ENCODE results near the gene BCAT1.
"Not testable (repeated sequence)": the region's sequence is repeated elsewhere in the genome, so short reads cannot be mapped to it uniquely, and the experiment has no call there.

Gene BCAT1

DNA sequence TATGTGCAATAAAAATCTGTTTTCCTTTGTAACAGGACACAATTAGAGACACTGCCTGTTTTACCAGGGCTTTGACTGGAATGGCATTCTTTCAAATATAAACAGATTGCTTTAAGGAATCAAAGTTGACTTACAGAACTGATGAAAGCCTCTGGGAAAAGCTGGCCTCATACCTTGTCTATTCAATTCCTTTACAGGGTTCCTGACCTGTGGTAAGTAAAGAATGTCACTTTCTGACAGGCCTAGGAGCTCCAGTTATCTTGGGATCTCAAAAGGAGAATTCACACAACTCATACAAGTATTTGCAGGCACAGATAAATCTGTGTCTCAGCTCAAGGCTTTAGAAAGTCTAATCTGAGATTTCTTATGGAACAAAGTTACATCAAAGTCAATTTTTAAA is 88.4 kb downstream of the BCAT1 start:
- no peak for DNase-seq

DNA sequence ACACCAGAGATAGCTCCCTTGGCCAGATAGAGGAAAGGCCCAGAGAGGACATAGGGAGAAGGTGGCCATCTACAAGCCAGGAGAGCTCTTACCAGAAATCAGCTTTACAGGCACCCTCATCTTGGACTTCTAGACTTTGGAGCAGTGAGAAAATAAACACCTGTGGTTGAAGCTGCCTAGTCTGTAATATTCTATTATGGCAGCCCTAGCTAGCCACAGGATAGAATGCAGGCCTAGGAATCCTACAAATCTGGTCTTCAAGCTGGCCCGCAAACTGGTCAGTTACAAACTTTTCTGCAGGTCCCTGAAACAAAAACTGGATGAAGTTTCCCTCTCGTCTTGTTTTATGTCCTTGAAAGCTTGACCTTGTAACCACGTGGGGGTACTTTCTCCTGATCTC is 92.4 kb downstream of the BCAT1 start:
- DNase-seq, result no peak

DNA sequence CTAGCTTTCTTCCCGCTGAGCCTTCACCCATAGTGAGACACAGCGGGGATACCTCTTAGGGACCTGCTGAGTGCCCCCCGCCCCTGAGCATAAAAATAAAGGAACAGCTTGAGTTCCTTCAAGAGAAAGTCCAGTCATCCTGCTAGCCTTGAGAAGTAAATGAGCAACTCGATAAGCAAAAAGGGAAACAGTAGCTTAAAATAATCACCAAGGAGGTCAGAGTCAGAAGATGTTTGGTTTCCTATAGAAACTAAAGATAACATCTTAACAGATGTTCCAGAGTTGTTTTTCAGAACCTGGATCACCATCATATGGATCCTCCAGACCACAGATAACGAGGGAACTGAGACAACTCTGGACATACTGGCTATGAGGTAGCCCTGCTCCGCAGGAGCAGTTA is 94.0 kb downstream of the BCAT1 start:
- no peak for DNase-seq

DNA sequence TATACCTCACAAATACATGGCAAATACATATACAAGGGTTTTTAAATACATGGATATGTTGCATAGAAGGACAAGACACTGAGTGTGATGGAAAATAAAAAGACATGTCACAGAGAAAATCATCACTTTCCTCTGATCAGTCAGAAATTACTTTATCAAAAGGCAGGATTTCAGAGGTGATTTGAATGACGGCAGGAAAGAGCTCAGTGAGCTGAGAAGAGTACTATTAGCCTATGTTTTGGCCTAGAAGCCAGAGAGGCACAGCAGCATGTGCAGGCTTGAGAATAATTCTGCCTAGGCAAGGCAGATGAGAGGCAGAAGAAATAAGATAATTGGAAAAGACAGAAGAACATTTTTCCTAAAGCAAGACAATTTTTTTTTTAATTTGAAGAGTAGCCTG is 94.9 kb downstream of the BCAT1 start:
- no peak for DNase-seq

DNA sequence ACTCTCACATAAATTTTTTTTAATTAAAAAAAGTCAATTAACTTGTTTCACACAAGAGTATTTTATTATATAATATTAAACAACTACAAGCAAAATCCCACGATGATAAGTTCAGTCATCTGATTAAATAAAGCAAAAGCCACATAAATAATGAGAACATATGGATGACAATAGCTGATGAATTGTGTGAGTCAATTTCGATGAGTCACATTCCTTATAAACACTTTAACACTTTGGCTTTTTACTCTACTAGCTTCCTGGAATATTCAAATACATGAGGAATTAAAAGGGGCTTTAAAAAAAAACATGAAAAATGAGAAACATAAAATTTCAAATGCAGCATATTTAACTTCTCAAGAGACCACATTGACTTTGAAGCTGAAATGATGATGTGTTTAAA is 95.3 kb downstream of the BCAT1 start:
- no peak for DNase-seq

DNA sequence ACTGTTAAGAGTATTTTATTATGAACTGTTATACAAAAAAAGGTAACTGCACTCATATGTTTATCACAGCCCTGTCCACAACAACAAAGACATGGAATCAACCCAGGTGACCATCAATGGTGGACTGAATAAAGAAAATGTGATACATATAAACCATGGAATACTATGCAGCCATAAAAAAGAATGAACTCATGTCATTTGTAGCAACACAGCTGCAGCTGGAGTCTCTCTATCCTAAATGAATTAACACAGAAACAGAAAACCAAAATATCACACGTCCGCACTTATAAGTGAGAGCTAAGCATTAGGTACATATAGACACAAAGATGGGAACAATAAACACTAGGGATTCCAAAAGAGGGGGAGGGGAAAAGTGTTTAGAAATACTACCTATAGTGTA is 95.8 kb downstream of the BCAT1 start:
- no peak for DNase-seq

DNA sequence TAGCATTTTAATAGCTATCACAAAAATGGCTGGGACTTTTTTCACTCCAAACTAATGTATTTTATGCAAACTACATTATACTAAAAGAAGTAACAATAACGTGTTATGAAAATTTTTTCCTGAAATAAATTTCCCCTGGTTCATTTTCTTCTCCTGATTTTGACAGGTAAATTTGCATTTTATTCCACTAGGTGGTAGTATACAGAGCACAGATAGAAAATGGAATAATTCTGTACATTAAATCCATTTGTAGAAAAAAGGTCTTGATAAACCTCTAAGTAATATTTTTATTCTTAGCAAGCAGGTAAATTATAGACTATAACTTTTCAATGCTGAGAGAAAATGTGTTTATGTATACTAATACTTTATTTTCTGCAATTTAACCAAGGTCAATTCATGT is 96.5 kb downstream of the BCAT1 start:
- no peak for DNase-seq

DNA sequence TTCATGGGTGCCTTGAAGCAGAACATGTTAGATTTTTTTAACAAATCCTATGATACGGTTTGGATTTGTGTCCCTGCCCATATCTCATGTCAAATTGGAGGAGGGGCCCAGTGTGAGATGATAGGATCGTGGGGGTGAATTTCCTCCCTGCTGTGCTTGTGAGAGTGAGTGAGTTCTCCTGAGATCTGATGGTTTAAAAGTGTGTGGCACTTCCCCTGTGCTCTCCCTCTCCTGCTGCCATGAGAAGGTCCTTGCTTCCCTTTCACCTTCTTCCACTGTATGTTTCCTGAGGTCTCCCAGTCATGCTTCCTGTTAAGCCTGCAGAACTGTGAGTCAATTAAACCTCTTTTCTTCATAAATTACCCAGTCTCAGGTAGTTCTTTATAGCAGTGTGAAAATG is 97.0 kb downstream of the BCAT1 start:
- not testable (repeated sequence) for DNase-seq

DNA sequence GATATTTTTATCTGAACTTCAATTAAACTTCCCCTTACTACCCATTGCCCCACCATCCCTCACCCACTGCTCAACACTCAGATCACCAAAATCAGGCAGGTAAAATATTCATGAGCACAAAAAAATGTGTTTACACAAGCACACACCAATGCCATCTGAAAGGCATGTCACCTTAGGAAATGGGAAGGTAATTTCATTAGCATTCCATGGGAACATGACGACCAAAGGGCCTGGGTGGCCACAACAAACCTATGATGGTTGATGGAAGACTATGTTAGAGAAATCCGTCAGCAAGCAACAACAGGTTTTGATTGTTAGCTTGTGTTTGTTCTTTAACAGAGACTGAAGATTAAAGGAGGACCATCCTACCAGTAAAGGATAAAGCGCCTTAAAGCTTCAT is 97.6 kb downstream of the BCAT1 start:
- no peak for DNase-seq

DNA sequence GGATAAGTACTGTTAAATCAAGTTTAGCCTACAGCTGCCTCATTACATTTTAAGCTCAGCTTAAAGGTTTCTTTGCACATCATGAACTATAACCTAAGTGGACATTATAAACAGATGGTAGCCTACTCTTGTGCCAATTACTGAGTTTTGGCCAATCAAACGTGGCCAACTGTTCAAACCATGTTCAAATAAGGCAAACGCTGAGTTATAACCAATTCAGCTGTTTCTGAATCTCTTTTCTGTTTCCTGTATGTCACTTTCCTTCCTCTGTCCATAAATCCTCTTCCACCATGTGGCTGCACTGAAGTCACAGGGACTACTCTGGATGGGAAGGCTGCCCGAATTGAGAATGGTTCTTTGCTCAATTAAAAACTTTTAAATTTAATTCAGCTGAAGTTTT is 98.4 kb downstream of the BCAT1 start:
- DNase-seq, result no peak

DNA sequence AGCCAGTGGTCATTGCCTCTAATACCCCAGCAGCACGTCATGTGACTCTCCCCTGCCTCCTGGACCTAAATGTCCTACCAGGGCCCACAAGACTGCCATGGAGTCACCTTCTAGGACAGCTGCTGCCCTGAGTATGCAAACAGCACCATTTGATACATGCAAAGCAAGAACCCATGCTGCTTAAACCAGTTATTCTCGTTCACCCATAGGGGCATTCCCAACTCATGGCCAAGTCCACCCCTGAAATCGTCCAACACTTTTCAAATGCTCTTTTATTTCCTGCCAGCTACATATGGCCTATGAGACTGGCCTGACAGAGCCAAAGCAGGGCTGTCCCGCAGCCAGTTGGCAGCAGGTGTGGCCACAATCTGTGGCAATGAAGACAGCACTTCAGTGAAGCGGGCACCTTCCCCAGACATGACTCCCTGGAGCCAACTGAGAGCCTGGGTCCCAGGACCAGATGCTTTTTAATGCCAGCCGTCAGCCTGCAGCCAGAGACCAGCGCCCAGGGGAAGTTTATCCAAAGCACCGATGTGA is 99.9 kb downstream of the BCAT1 start:
- DNase-seq, result peak in 1 of 58 donors; percentile 2

DNA sequence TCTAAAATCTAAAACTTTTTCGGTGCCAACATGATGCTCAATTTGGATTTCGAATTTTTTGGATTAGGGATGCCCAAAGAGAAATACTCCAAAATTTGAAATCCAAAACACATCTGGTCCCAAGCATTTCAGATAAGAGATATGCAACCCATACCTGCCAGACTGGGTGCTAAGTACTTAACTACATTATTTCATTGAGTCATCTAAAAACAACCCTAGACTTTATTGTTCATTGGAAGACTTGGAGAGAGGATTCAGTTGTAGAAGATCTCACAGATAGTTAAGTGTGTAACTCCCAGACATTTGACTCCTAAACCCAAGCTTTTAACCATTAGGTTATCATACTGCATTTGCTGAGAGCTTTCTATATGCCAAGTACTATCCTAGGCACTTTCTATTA is 102.2 kb downstream of the BCAT1 start:
- DNase-seq, result no peak

DNA sequence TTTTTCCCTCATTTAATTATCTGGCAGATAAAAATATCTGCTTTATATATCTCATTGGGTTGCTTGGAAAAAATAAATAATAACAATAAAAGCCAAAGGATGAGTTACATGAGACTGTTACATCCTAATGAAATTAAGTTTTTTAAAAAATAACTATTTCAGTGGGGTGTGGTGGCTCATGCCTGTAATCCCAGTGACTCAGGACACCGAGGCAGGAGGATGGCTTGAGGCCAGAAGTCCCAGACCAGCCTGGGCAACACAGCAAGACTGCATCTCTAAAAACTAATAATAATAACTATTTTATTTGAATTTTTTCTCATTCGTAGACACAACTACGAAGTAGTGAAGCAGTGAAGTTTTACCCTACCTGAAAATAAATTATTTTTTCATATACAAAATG is 103.3 kb downstream of the BCAT1 start:
- DNase-seq, result no peak

DNA sequence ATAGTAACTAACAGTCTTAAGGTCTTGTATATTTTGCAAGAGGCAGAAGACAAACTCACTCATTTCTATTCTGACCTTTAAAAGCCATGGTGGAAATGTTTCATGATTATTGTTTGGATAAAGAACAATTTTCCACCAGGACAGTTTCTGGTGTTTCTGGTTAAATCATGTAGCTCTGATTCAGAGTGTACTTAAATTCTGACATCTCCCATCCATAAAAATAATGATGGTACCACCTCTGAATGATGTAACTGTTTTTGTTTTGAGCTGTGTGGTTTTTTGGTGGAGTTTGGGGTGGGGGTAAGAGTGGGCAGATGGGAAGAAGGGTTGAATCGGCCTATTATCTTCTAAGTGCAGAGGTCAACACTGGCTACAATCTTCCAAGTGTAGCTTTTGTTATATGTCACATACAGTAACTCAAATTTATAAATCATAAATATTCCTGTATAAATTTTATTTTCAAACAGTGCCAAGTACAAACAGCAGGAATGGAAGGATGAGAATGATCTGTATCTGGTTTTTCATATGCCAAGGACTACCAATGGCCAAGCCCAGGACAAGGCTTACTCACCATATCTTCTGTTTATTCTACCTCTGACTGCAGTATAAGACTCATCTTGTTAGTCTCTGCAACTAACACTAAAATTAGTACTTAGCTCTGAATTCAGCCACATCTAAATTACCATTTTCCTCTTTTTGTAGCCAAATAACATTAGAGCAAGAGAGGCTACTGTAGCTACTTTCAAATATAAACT is 108.7 kb downstream of the BCAT1 start:
- no peak for DNase-seq

DNA sequence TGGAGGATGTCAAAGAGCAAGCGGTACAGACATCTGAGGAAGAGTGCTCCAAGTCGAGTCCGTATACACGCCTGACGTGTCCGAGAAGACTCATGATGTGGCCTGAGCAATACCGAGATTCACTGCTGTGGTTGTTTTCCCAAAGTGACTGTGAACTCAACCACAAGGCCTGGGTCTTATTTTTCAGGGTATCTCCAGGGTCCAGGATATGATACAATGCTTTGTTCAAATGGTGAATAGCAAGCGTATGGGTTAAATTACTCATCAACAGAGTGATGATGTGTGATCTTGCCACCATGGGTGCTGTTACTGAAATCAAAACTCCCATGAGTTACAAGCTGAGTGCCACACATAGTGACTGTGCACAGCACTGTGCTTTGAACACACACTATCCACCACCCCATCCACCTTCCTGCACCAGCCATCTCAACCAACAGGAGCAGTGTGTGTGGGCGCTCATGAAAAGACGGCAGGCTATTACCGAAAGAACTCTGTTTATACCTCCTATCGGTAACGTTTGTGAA is 109.6 kb downstream of the BCAT1 start:
- no peak for DNase-seq

DNA sequence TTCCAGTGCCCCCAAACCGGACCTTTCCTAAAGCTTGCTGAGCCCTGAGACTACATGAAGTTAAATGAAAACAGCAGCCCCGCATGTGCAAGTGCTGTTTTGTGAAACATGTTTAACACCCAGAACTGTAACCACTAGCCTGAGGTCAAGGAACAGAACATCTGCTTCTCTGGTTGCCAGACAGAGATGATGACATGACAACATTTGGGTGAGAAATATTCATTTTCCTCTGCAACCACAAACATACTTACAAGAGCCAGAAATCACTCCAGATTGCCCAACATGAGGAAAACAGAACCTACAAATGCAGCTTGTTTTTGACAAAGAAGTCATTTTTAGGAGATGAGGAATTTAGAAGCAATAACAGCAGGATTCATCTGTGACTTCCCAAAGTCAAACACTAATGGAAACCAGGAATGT is 110.4 kb downstream of the BCAT1 start:
- DNase-seq, result peak in 2 of 58 donors; percentile 19 to 25

DNA sequence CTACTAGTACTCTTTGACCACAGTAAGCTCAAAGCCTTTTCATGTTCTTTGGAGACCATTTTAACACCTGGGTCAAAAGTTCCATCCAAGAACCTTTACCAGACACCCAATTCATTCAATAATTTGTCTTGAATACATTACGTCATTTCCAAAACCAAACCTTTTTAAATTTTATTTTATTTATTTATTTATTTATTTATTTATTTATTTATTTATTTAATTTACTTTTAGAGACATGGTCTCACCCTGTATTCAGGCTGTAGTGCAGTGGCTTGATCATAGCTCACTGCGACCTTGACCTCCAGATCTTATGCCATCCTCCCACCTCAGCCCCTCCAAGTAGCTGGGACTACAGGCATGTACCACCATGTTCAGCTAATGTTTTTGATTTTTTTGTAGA is 113.5 kb downstream of the BCAT1 start:
- no peak for DNase-seq

DNA sequence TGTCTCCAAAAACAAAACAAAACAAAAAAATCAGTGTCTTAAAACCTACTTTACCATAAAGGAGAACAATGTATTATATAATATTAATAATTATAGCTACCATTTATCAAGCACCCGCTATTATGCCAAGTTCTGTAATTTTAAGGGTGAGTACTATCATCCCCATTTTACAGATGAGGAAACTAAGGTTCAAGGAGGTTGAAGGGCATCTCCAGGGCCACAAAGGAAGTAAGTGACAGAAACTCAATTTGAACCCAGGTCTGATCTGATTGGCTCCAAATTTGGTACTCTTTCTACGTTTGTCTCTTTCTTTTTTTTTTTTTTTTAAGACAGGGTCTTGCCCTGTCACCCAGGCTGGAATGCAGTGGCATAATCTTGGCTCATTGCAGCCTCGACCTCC is 115.4 kb downstream of the BCAT1 start:
- no peak for DNase-seq

DNA sequence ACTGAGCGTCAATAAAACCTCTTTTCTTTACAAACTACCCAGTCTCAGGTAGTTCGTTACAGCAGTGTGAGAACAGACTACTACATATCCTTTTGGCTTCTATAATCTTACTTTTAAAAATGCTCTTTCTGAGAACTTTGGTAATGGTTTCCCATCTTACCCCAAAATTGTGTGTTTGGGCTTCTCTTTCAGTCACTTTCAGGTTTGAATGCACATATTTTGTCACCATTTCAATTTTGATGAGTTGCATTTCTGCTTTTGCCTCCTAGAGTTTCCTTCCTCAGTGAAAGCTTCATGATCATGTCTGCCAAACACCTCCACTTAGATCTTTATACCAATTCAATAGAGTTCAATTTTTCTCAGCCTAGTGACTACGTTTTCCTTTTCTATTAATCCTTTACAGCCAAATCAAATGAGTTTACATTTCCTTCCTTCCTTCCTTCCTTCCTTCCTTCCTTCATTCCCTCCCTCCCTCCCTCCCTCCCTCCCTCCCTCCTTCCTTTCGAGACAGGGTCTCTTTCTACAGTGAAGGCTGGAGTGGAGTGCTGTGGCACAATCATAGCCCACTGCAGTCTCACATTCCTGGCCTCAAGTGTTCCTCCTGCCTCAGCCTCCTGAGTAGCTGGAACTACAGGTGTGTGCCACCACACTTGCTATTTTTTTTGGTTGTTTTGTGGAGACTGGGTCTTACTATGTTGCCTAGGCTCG is 124.9 kb downstream of the BCAT1 start:
- no peak for DNase-seq

DNA sequence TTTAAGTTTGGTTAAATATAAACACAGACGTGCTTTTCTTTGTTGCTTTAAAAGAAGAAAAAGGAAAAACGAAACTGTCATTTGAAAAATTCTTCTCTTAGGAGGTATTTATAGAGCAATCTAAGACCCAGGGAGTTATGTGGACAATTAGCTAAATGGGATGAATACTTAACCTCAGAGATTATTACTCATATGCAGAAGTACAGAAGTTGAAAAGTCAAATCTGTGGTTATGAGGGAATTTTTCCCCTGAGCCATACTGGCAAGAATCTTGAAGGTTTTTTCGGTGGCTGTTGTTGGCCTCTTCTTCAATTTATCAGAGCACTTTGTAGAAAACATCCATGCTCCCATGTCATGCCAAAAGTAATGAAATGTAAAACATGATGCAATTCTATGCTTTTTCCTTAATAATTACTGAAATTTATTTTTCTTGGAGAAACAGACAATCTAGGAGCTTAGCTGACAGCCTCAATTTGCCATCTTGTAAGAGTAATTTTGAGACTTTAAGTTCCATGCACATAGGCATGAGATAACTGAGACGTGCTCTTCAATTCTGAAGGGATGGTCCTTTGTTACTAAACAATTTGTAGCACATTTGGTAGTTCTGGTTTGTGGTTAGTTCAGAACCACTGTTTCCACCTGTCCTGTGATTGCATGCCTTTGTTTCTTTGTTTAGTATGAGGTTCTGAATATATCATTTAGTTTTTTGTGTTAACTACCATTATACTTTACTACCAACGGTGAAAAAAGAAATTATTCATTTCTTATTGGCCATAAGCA is 126.6 kb downstream of the BCAT1 start:
- DNase-seq, result no peak

DNA sequence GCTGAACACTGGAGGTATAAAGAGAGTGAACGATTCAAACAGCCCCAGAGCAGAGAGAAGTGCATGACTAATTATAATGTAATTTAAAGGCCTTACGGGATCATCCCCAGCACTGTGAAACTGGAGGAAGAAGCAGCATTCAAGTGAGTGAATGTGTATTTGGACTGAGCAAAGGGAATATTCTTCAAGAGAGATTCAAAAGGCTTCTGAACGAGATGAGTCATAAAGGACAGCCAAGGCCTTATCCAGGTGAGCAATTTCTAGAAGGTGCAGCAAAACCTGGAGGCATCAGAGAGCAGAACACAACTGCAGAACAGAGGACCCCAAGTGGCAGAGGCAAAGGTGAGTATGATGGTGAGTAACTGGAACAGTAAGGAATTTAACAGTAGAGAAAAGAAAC is 127.2 kb downstream of the BCAT1 start:
- DNase-seq, result no peak

DNA sequence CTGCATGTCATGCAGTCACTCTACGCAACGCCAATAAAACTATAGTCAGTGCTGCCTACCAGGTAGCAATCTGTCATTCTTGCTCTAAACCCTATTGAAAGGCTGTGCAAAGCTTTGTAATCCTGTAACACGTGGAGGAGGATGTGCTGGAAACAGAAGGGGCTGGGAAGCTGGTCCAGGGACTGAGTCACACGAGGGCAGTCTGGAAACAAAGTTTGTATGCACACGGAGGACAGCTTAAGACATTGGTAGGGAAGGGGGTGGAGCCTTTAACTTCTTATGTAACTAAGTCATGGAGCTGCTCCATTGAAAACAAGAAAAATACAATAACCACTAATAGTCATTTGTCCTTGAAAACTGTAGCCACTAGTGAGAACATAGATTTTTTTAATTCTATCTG is 128.0 kb downstream of the BCAT1 start:
- DNase-seq, result no peak
